ENCODE measurements around the gene SDE2.
A peak's percentile ranks its signal among the peaks of the same experiment; 100 is the strongest.
"Not testable (repeated sequence)": the region's sequence is repeated elsewhere in the genome, so short reads cannot be mapped to it uniquely, and the experiment has no call there.

SDE2 gene

DNA sequence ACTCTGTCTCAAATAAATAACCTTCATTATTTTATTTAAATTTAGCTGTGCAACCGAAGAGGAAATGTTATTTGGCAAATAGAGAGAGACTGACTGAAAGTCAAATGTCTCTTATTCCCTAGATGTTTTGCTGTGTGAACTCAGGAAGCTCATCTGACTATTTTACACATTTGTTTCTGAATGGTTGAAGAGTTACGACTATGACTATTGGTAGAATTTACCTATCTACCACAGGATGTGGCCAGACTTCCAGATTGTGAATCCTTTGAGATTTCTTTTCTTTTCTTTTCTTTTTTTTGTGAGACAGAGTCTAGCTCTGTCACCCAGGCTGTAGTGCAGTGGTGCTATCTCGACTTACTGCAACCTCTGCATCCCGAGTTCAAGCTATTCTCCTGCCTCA, 5.3 kb upstream of the SDE2 start:
- FAIRE-seq = no peak

DNA sequence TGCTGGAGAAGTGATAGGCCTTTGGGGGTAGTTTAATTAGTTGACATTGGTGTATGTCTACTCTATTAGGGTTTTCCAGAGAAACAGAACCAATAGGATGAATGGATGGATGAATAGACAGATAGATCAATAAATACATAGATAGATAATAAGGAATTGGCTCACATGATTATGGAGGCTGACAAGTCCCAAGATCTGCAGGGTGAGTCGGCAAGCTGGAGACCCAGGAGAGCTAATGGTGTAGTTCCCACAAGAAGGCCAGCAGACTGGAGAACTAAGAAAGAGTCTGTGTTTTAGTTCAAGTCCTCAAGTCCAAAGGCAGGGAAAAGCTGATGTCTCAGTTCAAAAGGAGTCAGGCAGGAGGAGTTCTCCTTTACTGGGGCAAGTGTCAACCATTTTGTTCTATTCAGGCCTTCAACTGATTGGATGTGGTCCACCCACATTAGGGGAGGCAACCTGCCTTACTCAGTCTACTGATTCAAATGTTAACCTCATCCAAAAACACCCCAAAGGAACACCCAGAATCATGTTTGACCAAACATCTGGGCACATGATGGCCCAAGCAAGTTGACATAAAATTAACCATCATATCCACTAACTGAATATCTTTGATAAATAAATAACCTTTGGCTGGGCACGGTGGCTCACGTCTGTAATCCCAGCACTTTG, 4.5 kb upstream of the SDE2 start:
- FAIRE-seq = no peak

DNA sequence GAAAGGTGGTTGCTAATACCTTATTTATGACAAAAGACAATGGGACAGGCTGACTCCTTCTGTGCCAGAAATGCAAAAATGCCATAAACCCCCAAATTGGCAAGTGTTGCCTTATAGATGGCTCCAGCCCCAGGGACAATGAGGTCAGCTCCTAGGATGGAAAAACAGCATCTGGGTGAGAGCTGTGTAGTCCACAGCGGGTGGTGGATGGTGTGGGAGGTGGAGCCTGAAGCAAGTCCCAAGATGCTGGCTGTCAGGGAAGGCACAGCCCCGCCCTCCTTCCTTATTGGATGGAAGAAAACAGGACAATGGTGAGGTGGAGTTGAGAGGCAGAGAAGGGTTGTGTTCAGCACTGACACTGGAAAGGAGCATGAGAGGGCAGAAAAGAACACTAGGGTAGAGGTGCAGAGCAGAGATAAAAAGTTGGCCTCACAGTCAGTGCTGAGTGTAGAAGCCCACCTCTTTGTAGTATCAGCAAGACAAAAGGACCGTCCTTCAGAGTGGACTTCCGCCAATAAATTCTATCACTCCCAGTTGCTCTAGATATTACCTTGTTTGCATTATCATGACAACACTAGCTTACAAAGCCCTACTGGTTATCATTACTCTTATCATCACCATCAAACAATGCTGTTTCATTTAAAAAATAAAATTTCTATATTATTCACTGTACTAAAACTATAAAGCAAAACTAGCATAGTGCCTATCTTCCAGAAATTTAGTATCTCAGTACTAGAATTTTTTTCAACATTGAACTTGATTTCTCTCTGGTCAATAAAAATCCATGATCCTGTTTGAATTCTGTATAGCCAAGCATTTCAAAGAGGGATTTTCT, 3.7 kb upstream of the SDE2 start:
- FAIRE-seq = no peak

DNA sequence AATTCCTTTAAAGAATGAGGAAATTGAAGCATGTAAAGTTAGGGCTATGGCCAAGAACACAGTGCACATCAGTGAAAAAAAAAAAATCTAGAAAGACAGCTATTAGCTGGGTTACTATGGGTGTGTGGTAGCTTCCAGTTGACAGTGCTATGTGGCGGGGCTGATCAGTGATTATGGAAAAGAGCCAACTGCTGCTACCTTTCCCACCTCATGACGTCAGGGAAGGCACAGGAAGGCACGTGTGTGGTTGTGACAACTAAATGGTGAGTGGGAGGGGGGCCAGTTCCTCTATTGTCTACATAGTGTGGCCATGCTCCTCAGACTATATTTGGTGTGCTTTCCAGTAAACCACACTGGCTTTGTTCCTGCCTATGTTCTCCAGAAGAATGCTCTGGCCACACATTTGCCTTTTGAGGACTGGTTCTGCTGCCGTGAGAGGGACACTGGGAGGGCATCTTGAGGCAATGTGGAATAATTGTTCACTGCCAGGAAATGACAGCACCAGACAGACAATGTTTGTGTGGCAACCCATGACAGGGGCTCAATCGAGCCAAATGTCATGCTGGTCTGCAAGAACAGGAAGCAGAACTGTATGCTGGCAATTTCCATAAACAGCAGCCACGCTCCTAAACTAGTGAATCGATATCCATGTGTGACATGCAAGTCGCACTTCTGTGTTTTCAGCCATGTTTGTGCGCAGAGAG, 3.0 kb upstream of the SDE2 start:
- no peak for FAIRE-seq

DNA sequence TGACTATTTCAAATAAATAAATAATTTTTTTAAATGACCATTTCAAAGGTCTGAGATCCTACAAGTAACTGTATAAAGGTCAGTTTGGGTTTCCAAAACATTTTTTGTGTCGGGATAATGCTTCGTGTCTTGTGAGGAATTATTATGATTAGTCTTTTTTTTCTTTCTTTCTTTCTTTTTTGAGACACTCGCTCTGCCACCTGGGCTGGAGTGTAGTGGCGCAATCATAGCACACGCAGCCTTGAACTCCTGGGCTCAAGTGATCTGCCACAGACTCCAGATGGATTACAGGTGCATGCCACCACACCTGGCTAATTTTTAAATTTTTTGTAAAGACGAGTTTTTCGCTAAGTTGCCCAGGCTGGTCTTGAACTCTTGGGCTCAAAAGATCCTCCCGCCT, 1.9 kb upstream of the SDE2 start:
- no peak for FAIRE-seq

DNA sequence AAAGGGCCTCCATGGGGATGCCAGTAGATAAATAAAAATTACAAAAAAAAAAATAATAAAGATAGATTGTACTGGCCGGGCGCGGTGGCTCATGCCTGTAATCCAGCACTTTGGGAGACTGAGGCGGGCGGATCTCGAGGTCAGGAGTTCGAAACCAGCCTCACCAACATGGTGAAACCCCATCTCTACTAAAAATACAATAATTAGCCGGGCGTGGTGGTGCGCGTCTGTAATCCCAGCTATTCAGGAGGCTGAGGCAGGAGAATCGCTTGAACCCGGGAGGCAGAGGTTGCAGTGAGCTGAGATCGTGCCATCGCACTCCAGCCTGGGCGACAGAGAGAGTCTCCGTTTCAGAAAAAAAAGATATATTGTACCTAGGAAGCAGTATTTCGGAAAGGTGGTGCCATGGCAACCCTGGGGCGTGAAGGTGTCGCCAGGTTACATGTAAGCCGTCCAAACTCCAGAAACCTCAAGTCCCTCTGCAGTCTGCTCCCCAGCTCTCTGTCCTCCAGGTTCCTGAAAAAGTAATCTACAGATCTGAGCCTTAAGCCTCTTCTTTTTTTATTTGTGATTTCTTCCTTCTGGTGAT, 1.4 kb upstream of the SDE2 start:
- not testable (repeated sequence) for FAIRE-seq

DNA sequence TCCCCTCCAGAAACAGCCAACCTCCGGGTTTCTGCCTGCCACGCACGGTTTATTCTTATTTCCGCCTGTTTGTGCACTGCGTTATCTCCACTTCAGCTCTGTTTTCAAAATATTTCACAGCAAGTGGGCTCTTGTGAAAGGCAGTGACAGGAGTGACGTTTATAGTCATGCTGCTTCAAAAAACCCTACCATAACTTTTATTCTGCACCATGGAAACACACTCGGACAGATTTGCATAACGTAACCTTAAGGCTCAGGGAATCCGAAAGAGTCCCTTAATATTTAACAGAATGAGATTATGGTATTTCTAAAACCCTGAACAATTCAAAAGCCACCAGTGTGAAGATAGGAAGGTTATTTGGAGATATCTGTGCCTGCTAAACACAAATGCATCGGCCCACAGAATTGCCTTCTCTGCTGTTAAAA, 782 bp upstream of the SDE2 start:
- no peak for FAIRE-seq

DNA sequence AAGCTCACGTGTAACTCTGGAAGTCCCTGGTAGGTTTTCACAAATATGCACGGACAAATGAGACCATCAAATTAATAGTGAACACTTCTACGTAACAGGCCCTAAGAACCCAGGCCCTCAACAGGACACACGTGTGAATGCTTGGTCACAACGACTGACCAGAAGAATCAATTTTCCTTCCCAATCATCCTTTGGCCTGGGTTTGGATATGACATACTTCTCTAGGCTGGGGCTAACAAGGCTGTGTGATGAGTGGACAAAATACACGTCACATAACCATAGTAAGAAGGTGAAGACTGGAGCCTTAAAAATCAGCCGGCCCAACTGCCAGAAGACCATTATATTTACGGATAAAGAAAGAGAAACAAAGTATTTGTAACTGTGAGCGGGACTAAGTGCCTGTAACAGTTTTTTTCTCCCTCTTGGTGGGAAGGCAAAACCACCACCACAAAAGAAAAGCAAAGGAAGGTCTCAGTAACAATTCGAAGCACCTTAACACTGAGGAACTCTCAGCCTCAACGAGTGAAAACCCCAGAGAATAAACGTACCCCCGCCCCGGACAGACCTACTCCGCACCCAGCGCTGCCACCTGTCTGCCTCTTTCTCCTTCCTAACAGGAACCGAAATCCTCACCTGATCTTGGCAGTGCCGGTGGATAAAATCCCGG, 450 bp downstream of the SDE2 start:
- FAIRE-seq = no peak

DNA sequence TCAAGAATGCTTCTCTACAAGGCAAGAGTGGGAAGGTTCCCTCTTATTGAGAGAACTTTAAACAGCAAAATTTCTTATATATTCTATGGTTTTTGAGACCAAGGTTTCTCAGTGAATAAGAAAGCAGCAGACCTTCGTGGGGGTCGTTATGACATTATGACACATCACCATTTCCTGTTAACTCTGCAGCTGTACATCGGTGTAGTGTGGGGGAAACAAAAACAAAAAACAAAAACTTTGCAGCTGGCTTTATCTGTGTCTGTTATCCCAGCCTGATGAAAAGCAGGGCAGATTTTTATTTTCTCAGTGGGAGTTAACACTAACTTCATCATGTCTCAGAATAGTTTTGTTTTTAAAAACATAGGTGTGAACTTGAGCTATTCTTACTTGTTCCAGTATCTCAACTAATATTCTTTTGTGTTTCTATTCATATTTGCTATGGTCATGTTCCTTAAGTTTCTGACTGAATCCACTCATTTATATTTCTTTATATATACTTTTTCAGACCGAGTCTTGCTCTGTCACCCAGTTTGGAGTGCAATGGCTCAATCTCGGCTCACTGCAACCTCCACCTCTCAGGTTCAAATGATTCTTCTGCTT, 2.1 kb downstream of the SDE2 start:
- no peak for FAIRE-seq

DNA sequence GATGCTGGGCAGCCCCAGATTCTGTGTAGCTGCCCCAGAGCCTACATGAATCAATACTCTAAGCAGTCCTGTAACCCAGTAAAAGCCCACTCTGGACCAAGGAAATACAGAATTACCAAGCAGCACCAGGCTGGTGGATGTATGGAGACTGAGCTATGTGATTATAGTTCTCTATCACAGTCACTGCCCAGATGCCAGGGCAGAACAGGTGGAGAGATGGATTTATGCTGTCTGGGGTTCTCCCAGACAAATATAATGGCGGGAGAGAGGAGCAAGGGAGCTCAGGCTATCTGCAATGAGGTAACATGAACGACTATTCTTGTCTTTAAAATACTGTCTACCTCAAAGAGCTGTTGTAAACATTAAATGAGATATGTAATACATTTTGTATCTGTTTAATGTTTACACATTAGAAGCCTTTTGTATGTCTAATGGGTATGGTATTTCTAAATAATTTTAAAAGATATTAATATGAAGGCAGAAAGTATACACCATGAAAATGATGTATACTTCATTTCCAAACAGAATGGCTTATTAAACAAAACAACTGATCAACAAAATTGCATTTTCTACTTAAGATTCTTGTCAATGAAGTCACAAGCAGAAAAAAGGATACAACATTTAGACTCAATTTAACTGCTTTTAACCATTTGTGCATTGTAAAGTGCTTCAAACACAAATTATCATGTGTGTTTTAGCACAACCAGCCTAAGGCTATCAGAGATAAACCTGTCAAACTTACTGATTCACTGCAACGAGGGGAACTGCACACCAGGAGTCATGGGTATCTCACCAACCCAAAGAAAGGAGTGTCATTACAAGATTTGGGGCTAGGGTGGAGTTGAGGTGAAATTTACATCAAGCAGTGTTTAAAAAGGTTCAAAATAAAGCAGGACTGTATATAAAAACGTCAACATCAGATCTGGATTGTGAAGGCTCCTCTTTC, 3.0 kb downstream of the SDE2 start:
- no peak for FAIRE-seq

DNA sequence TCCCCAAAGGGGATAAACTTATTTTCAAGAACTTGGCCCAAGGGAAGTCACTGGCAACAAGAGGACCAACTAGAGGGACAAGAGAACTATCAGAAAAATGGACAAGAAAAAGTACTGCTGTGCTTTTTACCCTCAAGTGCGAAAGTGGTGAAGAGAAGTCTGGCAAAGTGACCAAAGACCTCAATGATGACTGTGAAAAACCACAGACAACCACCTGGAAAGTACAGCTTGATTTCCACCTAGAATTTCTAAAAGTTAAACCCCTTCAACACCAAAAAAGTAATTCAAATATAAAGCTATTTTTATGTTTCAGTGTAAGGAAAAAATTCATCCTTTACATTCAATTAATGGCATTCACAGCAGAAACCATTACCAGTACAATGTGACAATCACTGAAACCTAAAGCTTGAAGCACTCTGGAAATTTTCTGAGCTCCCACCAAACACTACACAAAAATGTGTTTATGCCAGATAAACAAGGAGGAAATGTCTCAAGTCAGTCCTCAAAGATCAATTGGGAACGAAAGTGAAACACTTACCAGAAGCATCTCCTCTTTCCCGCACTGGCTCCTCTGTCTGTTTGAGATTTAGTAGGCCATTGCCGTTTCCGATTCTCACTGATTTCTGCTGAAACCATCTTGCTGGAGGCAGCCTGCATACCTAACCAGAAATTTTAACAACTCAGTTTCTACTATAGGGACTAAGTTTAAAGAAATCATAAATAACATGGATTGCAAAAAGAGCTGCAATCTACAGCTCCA, 8.3 kb downstream of the SDE2 start:
- no peak for FAIRE-seq

DNA sequence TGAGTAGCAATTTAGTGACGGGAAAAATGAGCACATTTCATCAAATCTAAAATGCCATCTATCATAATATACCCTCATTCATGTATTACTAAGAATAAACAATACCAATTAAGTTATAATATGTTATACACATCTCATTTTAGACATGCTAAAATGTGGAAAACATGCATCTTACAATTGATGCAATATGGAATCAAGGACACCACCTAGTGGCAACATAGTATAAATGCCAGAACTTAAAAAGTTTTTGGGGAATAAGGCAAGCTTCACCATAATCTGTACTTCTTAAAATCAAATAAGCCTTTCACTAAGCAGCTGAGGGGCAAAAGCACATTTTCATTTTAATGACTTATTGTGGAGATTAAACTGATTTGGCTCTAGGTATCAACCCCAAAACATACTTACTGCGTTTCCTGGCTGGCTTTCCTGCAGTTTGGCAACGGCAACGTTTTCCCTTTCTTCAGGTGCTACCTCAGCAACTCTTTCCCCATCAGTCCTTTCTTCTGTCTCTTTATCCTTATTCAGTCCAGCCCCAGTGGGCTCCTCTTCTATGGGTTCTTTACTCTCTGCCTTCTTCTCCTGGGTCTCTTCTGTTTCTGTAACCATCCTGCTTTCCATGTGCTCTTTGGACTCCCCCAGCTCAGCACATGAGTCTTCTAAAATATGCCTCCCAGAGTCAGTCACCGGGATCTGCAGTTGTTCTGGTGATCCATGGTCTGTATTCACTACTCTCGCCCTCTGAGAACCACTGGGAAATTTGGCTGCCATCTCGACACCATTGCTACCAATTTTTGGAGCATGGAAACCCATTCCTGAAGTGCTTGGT, 11.4 kb downstream of the SDE2 start:
- FAIRE-seq = peak; percentile 87

DNA sequence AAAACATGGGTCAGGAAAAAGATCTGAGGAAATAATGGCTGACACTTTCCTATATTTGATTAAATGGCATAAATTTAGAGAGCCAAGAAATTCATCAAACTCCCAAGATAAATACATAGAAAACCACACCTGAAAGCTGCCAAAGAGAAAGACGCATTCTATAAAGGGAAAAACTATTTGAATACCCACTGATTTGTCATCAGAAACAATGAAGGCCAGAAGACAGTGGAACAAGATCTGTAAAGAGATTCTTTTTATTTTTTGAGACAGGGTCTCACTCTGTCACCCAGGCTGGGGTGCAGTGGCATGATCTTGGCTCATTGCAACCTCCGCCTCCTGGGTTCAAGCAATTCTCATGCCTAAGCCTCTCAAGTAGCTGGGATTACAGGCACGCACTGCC, 17.4 kb downstream of the SDE2 start:
- FAIRE-seq = no peak

DNA sequence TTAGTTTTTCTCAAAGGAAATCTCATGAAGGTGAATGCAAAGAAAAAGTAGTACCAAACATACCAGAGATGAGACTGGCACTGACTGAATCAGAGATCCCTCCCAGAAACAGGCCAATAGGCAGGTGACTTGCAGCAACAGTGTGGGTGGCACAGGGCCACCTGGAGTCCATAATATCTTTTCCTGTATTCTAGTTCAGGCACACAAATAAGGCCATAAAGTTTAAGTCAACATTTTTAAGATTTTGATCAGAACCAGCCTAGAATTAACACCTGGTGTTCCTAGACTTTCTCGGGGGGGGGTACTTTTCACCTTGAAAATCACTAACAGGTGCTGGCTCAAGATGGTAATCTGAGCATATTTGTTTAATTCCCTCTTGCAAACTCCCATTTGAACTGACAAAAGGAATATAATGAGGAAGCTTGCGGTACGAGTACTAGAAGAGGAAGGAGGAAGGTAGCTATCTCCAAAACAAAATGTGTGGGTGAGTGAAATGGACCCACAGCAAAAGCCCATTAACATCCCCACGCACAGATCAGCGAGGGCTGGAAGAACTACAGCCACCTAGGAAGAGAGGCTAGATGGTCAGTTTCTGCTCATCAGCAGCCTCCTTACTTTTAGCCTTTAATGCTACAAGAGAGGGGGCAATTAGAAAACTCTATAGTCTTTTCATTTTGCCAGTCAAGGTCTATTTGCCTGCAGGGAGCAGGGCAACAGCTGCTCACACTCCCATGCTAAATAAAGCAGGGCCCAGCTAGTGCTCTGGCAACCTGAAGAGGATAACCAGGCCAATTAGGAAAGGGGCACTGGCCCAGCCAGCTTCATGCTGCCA, 18.9 kb downstream of the SDE2 start:
- no peak for FAIRE-seq

DNA sequence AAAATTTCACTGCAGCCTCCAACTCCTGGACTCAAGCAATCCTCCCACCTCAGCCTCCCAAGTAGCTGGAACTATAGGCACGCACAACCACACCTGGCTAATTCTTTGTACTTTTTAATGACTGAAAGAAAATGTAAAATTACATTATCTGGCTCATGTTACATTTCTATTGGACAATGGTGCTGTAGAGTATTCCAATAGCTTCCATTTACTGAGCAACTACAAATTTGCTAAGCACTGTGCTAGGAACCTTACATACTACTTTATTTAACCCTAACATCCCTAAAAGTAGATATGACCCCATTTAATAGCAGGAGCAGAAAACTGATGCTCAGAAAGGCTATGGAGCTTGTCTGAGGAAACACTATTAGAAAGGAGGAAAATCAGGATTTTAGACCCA, 19.7 kb downstream of the SDE2 start:
- FAIRE-seq = no peak

DNA sequence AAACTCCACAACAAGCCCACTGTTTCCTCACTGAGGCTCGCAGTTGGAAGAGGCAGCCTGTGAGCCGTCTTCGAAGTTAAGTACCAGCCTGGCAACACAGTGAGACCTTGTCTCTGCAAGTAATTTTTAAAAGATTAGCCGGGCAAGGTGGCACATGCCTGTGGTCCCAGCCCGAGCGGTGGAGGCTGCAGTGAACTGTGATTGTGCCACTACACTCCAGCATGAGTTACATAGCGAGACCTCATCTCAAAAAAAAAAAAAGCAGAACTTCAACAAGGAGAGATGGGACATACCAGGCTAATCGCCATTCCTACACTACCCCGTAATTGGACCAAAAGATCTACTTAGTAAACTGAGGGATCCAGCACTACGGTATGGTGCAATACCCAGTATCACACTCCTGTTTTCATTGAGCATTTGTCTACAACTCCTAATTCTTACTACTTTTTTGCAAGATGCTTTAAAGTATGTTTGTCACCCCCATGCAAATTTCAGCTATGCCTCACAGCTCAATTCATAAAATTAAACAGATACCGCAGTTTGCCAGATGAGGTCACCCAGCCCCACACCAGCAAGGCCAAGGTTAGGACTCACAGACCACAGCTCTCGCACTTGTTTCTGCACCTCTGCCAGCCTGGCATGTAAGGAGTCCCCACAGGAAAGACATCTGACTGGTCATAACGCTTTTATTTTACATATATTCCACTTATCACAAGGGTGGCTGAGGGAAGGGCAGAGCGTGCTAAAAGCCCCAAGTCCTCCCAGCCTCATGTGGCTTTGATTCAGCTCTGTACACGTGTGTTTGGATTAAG, 21.0 kb downstream of the SDE2 start:
- no peak for FAIRE-seq

DNA sequence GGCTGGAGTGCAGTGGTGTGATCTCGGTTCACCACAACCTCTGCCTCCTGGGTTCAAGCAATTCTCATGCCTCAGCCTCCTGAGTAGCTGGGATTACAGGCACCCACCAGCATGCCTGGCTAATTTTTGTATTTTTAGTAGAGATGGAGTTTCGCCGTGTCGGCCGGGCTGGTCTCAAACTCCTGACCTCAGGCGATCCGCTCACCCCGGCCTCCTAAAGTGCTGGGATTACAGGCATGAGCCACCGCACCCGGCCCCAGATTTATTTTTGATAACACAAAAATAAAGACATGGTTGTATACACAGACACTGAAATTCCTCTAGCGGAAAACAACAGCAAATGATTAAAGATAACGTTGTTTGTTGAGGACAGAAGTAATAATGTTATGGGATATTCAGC, 24.0 kb downstream of the SDE2 start:
- not testable (repeated sequence) for FAIRE-seq

DNA sequence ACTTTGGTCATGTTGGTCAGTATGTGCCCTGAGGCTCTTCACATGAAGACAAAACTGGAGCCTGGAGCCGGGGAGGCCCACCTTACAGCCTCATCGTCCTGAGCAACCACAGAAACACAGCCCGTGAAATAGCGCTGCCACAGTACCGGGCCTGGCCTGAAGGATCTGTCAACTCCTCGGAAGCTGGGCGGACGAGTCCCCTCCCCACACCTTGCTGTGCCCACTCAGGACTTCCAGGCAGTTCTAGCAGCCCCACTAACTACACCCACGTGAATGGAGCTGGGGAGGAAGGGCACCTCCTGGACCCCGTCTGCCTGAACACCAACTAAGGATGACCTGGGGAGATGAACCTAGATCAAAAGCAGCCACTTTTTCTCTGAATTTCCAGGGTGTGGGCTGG, 24.7 kb downstream of the SDE2 start:
- FAIRE-seq = no peak
